ENCODE measurements around the gene IGF2BP2.
A peak's percentile ranks its signal among the peaks of the same experiment; 100 is the strongest.

Gene IGF2BP2

DNA sequence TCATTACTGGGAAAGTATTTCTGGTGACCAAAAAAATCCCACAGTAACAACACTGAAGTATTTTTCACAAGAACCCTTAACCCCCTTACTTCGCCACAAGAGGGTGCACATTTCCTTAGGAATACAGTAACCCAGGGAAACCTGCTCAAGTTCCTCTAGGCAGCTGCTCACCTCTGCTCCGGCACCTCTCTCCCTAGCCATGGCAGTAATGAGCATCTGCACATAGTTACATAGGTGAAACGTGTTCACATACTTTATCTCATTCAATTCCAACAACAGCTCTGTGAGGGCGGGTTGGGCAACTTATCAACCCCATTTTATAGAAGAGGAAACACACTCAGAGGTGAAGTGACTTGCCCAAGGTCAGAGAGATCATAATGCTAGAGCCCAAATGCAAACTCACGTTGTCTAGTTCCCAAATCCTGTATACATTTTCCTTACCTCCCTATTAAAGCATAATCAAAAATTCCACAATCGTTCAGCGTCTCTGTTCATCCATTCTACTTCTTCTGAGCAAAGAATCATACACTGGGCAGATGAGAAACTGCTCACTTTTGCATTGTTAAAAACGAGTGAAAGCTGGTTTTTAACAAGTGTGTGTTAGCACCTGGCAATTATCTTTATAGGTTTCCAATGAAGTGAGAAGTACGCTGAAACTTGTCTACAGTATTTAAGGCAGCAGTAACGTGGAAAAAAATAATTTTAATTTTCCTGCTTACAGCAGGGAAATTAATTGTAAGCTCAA, 90.7 kb downstream of the IGF2BP2 start:
- FAIRE-seq, result peak; percentile 45
- no peak for DNase-seq (ENCODE audit: insufficient read length, low spot score)

DNA sequence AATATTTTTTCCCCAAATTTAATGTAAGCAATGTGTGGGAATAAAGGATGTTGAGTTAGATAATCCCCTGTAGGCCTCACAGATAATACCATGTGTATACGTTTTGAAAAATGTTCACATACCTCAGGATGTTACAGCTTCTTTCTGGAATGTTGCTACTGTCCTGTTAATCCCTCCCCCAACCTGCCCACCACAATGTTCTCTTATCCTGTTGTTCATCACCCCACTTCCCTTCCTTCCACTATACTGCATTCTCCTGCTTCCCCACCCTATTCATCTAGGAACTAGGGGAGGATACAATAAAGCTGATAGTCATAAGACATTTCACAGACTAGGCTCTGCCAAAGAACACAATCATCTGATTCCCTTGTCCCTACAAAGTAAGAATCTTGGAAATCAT, 92.1 kb downstream of the IGF2BP2 start:
- FAIRE-seq (no peak), DNase-seq (ENCODE audit: insufficient read length, low spot score) (no peak)
- no peak for TF ChIP-seq SPI1 (IDR thresholded peaks at IDR 0.05; ENCODE audit: low read depth, low read length)
- no peak for TF ChIP-seq PAX5 (IDR thresholded peaks at IDR 0.05; ENCODE audit: insufficient read depth, low read length, severe bottlenecking)
- TF ChIP-seq POLR2A (IDR thresholded peaks at IDR 0.05; ENCODE audit: low read depth, low read length), result no peak
- no peak for TF ChIP-seq POLR2AphosphoS5 (IDR thresholded peaks at IDR 0.05; ENCODE audit: low read depth, low read length)
- no peak for TF ChIP-seq TAF1 (IDR thresholded peaks at IDR 0.05; ENCODE audit: low read depth, low read length)
- no peak for TF ChIP-seq POU2F2 (IDR thresholded peaks at IDR 0.05; ENCODE audit: low read depth, low read length)

More for the DNA sequence above, 90.7 kb downstream of the IGF2BP2 start:
- TF ChIP-seq SPI1 (IDR thresholded peaks at IDR 0.05; ENCODE audit: low read depth, low read length), result no peak
- TF ChIP-seq PAX5 (IDR thresholded peaks at IDR 0.05; ENCODE audit: insufficient read depth, low read length, severe bottlenecking), result no peak
- TF ChIP-seq POU2F2 (IDR thresholded peaks at IDR 0.05; ENCODE audit: low read depth, low read length), result no peak
- no peak for TF ChIP-seq POLR2AphosphoS5 (IDR thresholded peaks at IDR 0.05; ENCODE audit: low read depth, low read length)
- no peak for TF ChIP-seq POLR2A (IDR thresholded peaks at IDR 0.05; ENCODE audit: low read depth, low read length)
- TF ChIP-seq TAF1 (IDR thresholded peaks at IDR 0.05; ENCODE audit: low read depth, low read length), result no peak

DNA sequence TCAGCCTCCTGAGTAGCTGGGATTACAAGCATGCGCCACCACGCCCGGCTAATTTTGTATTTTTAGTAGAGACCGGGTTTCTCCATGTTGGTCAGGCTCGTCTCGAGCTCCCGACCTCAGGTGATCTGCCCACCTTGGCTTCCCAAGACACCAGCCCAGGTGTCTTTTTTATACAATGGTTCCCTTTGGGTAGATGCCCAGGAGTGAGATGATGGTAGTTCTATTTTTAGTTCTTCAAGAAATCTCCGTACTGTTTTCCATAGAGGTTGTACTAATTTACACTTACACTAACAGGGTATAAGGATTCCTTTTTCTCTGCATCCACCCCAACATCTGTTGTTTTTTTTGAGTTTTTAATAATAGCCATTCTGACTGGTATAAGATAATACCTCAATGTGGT, 94.3 kb downstream of the IGF2BP2 start:
- FAIRE-seq (no peak), DNase-seq (ENCODE audit: insufficient read length, low spot score) (no peak)
- TF ChIP-seq POU2F2 (IDR thresholded peaks at IDR 0.05; ENCODE audit: low read depth, low read length) (no peak), POLR2AphosphoS5 (IDR thresholded peaks at IDR 0.05; ENCODE audit: low read depth, low read length) (no peak), TAF1 (IDR thresholded peaks at IDR 0.05; ENCODE audit: low read depth, low read length) (no peak), PAX5 (IDR thresholded peaks at IDR 0.05; ENCODE audit: insufficient read depth, low read length, severe bottlenecking) (no peak), SPI1 (IDR thresholded peaks at IDR 0.05; ENCODE audit: low read depth, low read length) (no peak), POLR2A (IDR thresholded peaks at IDR 0.05; ENCODE audit: low read depth, low read length) (no peak)

DNA sequence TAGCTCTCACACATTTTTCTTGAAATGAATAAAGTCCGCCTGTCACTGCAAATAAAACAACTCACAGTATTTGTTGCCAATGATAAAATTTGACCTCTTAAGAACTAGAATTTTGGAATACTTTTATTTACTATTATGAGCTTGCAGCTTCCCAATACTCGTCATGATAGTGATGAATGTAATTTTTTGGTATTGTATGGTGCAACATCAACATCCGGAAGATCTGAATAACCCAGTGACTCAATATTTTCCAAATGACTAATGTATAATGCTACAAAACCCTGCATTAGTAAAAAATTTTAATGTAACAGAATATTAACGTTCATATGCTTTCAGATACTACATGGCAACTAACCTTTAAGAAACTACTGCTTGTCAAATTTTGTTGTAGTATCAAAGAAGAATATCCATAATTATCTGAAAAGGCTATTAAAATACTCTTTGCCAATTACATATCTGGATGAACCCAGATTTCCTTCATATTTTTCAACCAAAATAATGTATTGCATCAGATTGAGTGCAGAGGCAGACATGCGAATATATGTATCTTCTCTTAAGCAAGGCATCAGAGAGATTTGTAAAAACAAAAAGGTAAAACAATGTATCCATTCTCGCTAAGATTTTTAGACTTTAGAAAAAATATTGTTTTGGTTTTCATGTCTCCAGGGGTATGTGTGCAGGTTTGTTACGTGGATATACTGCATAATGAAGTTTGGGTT, 95.3 kb downstream of the IGF2BP2 start:
- TF ChIP-seq POLR2A (IDR thresholded peaks at IDR 0.05; ENCODE audit: low read depth, low read length) (no peak), POU2F2 (IDR thresholded peaks at IDR 0.05; ENCODE audit: low read depth, low read length) (no peak), PAX5 (IDR thresholded peaks at IDR 0.05; ENCODE audit: insufficient read depth, low read length, severe bottlenecking) (no peak), TAF1 (IDR thresholded peaks at IDR 0.05; ENCODE audit: low read depth, low read length) (no peak), POLR2AphosphoS5 (IDR thresholded peaks at IDR 0.05; ENCODE audit: low read depth, low read length) (no peak), SPI1 (IDR thresholded peaks at IDR 0.05; ENCODE audit: low read depth, low read length) (no peak)
- FAIRE-seq, result no peak
- DNase-seq (ENCODE audit: insufficient read length, low spot score), result no peak

DNA sequence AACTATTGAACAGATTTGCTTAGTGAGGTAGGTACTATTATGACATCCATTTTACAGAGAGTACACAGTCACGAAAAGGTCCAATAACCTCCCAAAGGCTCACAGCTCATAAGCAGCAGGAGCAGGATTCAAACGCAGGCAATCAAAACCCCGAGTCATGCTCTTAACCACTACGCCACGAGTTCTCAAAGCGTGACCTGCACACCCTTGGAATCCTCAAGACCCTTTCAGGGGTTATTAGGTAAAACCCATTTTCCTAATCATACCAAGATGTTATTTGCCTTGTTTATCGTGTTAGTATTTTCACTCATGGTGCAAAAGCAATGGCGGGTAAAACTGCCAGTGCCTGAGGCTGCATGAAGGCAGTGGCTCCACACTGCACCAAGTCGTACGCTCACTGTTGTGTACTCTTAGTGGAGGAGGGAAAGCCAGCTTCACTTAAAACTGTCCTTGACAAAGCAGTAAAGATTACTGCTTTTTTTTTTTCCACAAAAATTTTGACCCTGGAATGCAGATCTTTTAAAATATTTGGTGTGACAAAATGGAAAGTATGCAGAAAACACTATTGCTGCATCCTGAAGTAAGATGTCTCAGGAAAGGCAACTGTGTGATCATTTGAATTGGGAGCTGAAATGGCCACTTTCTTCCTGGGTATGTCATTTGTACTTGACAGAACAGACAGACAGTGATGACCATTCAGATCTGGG, 96.1 kb downstream of the IGF2BP2 start:
- no peak for FAIRE-seq
- DNase-seq (ENCODE audit: insufficient read length, low spot score), result no peak
- TF ChIP-seq PAX5 (IDR thresholded peaks at IDR 0.05; ENCODE audit: insufficient read depth, low read length, severe bottlenecking), result no peak
- no peak for TF ChIP-seq TAF1 (IDR thresholded peaks at IDR 0.05; ENCODE audit: low read depth, low read length)
- no peak for TF ChIP-seq POLR2AphosphoS5 (IDR thresholded peaks at IDR 0.05; ENCODE audit: low read depth, low read length)
- TF ChIP-seq POLR2A (IDR thresholded peaks at IDR 0.05; ENCODE audit: low read depth, low read length), result no peak
- TF ChIP-seq POU2F2 (IDR thresholded peaks at IDR 0.05; ENCODE audit: low read depth, low read length), result no peak
- no peak for TF ChIP-seq SPI1 (IDR thresholded peaks at IDR 0.05; ENCODE audit: low read depth, low read length)

DNA sequence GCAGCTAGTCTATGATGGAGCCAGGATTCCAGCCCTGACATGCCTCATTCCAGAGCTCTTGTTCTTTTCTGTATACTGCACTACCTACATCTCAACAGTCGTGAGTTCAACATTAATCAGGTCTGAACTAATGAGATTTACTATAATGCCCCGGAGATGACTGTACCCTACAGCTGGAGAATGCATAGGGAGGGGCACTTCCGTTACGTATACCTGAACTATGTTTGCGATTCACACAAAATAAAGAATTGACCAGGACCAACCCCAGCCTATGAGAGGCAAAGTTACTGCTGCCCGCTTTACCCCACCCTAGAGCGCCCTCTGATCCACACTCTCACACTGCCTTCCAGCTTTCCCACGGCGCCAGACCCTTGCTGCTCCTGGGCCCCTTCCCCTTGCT, 97.0 kb downstream of the IGF2BP2 start:
- FAIRE-seq (no peak), DNase-seq (ENCODE audit: insufficient read length, low spot score) (no peak)
- TF ChIP-seq POLR2AphosphoS5 (IDR thresholded peaks at IDR 0.05; ENCODE audit: low read depth, low read length), result no peak
- no peak for TF ChIP-seq TAF1 (IDR thresholded peaks at IDR 0.05; ENCODE audit: low read depth, low read length)
- TF ChIP-seq SPI1 (IDR thresholded peaks at IDR 0.05; ENCODE audit: low read depth, low read length), result no peak
- TF ChIP-seq PAX5 (IDR thresholded peaks at IDR 0.05; ENCODE audit: insufficient read depth, low read length, severe bottlenecking), result no peak
- TF ChIP-seq POLR2A (IDR thresholded peaks at IDR 0.05; ENCODE audit: low read depth, low read length), result no peak
- no peak for TF ChIP-seq POU2F2 (IDR thresholded peaks at IDR 0.05; ENCODE audit: low read depth, low read length)

DNA sequence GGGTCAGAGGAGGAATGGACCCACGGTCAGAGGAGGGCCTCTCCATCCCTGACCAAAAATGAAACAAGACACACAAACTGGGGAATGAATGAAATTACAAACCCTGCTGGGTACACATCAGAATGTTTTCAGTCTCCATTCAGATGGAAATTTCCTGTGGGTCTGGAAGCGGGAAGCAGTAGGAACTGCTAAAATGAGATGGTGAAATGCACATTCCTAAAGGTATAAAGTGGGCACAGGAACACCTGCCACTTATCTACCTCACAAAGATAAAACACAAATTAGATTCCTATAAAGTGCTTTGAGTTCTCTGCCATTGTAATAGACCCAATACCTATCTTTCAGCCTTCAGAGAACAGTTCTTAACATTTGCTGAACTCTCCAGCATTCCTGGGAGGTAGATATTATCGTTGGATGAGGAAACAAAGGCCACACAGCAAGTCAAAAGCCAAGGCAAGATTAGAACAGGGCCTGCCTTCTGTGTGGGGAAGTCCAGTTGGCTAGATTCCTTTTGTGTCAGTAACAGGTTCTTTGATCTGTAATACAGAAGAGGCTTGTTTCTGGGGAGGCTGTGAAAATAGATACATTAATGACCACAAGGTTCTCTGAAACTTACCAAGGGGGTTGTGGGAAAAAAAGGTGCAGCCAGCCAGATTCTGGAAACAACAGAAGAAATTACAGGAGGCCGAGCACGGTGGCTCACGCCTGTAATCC, 98.4 kb downstream of the IGF2BP2 start:
- TF ChIP-seq POU2F2 (IDR thresholded peaks at IDR 0.05; ENCODE audit: low read depth, low read length) (no peak), SPI1 (IDR thresholded peaks at IDR 0.05; ENCODE audit: low read depth, low read length) (0 out of 2 replicates have a peak, but pooled peaks have one; percentile 33)
- DNase-seq (ENCODE audit: insufficient read length, low spot score) (no peak), FAIRE-seq (no peak)

DNA sequence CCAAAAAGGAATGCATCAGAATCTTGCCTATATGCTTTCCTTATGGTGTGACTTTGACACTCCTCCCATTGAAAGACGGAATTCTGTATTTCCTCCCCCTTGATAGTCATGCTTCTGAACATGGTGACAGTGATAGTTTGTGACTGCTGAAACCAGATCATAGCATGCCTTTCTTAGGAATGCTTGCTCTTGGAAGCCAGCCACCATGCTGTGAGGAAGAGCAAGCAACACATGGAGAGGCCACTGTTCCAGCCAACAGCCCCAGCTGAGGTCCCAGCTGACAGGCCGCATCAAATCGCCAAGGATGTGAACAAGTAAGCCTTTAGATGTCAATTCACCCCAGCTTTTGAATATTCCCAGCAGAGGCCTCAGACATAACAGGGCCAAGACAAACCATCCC, 100.1 kb downstream of the IGF2BP2 start:
- FAIRE-seq (no peak), DNase-seq (ENCODE audit: insufficient read length, low spot score) (no peak)
- TF ChIP-seq SPI1 (IDR thresholded peaks at IDR 0.05; ENCODE audit: low read depth, low read length) (no peak), POU2F2 (IDR thresholded peaks at IDR 0.05; ENCODE audit: low read depth, low read length) (no peak), POLR2A (IDR thresholded peaks at IDR 0.05; ENCODE audit: low read depth, low read length) (no peak), TAF1 (IDR thresholded peaks at IDR 0.05; ENCODE audit: low read depth, low read length) (no peak)

DNA sequence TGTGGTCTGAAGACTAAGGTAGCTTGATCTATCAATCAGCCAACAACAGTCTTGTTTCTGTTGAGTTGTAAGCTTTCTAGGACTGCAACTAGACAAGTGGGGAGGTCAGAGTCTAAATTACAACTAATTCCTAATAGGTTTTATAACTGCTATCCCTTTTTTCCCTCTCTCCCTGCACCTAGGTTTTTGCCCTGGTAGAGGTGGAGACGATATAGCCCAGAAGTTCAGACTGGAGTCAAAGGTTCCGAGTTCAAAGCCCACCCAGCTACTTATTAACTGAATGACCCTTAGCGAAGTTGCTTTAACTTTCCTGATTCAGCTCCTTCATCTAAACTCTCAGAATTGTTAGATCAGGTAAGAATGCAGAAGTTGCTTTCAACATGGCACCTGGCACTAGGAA, 100.6 kb downstream of the IGF2BP2 start:
- TF ChIP-seq TAF1 (IDR thresholded peaks at IDR 0.05; ENCODE audit: low read depth, low read length), result no peak
- no peak for TF ChIP-seq PAX5 (IDR thresholded peaks at IDR 0.05; ENCODE audit: insufficient read depth, low read length, severe bottlenecking)
- TF ChIP-seq POU2F2 (IDR thresholded peaks at IDR 0.05; ENCODE audit: low read depth, low read length), result no peak
- TF ChIP-seq POLR2A (IDR thresholded peaks at IDR 0.05; ENCODE audit: low read depth, low read length), result no peak
- DNase-seq (ENCODE audit: insufficient read length, low spot score) (no peak), FAIRE-seq (no peak)

All from GM12891 (cell line).